ENCODE data around the gene RUNX1. TPM values are rescaled to one million over a fixed set of nuclear protein-coding genes. Genes with fewer than 3 reads are reported as not detected.

Gene RUNX1
- total and polyA plus RNA-seq, 2 donors (not counting 1 experiment from before 2014, with no cell fraction given) = 26.3 to 73.0 TPM

DNA sequence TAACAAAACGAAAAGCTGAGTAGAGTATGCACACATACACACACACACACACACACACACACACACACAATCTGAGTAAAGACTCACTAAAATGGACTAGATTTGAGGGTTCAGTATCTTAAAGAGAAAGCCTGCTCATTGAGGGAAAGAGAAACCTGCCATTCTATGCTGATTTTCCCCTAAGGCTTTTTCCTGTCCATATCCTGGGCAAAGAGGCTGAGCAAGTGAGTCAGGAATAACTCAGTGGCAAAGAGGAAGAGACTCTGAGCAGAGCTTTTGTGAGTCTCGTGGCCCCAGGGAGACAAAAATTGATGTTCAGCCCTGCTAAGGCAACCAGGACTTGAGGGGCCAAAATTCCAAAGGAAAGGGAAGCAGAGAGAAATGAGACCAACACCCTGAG lies 37.3 kb upstream of the RUNX1 start:
- DNase-seq (no peak), ATAC-seq (ENCODE audit: low read depth) (no peak)
- H3K27me3 ChIP-seq (replicated peaks in 1 of 4; ENCODE audit: control extremely low read depth in 1 of 4, control insufficient read depth in 3 of 4, insufficient read depth in 4 of 4, low read length in 3 of 4) = no peaks in the 10 kb centered on the region
- no peak overlapping the region for H3K4me3 ChIP-seq (ENCODE audit: control extremely low read depth in 1 of 5, extremely low read depth in 1 of 5, insufficient read depth in 1 of 5, low read depth in 2 of 5, low read length in 4 of 5)
- H3K36me3 ChIP-seq (replicated peaks in 1 of 2; ENCODE audit: control extremely low read depth in 1 of 2, control insufficient read depth in 1 of 2, extremely low read depth in 1 of 2, insufficient read depth in 2 of 2, low read length in 1 of 2) = no peaks in the 10 kb centered on the region
- no peaks in the 10 kb centered on the region for H3K79me2 ChIP-seq (ENCODE audit: control insufficient read depth, insufficient read depth, low read length)
- no peak overlapping the region for H2AFZ ChIP-seq (ENCODE audit: insufficient read depth, low read depth, low read length, poor library complexity, severe bottlenecking)
- peaks cover 0 to 3% (median 0%) of the 10 kb centered on the region in 3 donors for H3K9me3 ChIP-seq (ENCODE audit: control extremely low read depth in 1 of 3, control insufficient read depth in 2 of 3, insufficient read depth in 1 of 3, low read length in 2 of 3)
- H3K27ac ChIP-seq (ENCODE audit: low read length in 2 of 2) = no peak overlapping the region
- no peaks in the 10 kb centered on the region for H3K9me3 Mint-ChIP-seq (ENCODE audit: insufficient read depth)
- no peak overlapping the region for H3K4me2 ChIP-seq (replicated peaks; ENCODE audit: low read depth, low read length, poor library complexity, severe bottlenecking)
- ChIA-PET POLR2A (no interaction called here), CTCF (no interaction called here)
- H3K27ac Mint-ChIP-seq = no peak overlapping the region
- H3K4me1 Mint-ChIP-seq = no peaks in the 10 kb centered on the region
- no peak for TF ChIP-seq EZH2 (IDR thresholded peaks at IDR 0.05; ENCODE audit: borderline replicate concordance, insufficient read depth, low read depth, low read length, poor library complexity, severe bottlenecking)
- TF ChIP-seq, protein P1, sequence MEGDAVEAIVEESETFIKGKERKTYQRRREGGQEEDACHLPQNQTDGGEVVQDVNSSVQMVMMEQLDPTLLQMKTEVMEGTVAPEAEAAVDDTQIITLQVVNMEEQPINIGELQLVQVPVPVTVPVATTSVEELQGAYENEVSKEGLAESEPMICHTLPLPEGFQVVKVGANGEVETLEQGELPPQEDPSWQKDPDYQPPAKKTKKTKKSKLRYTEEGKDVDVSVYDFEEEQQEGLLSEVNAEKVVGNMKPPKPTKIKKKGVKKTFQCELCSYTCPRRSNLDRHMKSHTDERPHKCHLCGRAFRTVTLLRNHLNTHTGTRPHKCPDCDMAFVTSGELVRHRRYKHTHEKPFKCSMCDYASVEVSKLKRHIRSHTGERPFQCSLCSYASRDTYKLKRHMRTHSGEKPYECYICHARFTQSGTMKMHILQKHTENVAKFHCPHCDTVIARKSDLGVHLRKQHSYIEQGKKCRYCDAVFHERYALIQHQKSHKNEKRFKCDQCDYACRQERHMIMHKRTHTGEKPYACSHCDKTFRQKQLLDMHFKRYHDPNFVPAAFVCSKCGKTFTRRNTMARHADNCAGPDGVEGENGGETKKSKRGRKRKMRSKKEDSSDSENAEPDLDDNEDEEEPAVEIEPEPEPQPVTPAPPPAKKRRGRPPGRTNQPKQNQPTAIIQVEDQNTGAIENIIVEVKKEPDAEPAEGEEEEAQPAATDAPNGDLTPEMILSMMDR (IDR thresholded peaks at IDR 0.05) = no peak
- WGBS (ENCODE audit: insufficient coverage) = 100% methylated on average over 1 of the region's 2 CpGs
- no peaks in the 10 kb centered on the region for H3K4me1 ChIP-seq (ENCODE audit: control insufficient read depth in 2 of 2, insufficient read depth in 2 of 2, low read length in 2 of 2)
- H3K27me3 Mint-ChIP-seq = peaks cover 16% of the 10 kb centered on the region
- no peaks in the 10 kb centered on the region for H4K20me1 ChIP-seq (ENCODE audit: control insufficient read depth, insufficient read depth, low read length, poor library complexity, severe bottlenecking)
- intact Hi-C loops (cut with micrococcal nuclease) = no loop called here
- no peak overlapping the region for H3K9ac ChIP-seq (ENCODE audit: low read length)
- H3K4me3 Mint-ChIP-seq = no peak overlapping the region

DNA sequence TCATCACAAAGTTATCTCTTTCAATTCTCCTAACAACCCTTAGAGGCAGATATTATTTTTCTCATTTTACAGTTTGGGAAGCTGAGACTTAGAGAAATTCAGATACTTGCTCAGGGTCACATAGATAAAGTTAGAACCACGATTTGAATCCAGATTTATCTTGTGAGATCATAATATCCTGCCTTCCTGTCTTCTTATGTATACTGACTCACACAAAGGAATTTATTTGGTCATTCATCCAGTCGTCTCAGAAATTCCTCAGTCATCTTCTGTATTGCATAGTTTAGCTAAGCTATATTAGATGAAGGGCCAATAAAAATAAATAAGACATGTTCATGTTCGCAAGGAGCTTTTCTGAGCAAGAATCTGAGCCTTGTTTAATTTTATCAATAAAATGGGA lies 35.8 kb upstream of the RUNX1 start:
- ChIA-PET CTCF (interaction anchor here (0.8 to 1.1 kb wide), 2 partner anchors 15 to 34 kb away, joined by 3 read pairs; no protein-coding TSS in a partner anchor), POLR2A (no interaction called here)
- Histone ChIP-seq H3K4me3 (ENCODE audit: control extremely low read depth in 1 of 5, extremely low read depth in 1 of 5, insufficient read depth in 1 of 5, low read depth in 2 of 5, low read length in 4 of 5) (no peak overlapping the region), H3K9ac (ENCODE audit: low read length) (no peak overlapping the region), H3K9me3 (ENCODE audit: control extremely low read depth in 1 of 3, control insufficient read depth in 2 of 3, insufficient read depth in 1 of 3, low read length in 2 of 3) (peaks cover 0 to 3% (median 0%) of the 10 kb centered on the region in 3 donors), H3K36me3 (replicated peaks in 1 of 2; ENCODE audit: control extremely low read depth in 1 of 2, control insufficient read depth in 1 of 2, extremely low read depth in 1 of 2, insufficient read depth in 2 of 2, low read length in 1 of 2) (no peaks in the 10 kb centered on the region), H2AFZ (ENCODE audit: insufficient read depth, low read depth, low read length, poor library complexity, severe bottlenecking) (no peak overlapping the region), H3K27me3 (replicated peaks in 1 of 4; ENCODE audit: control extremely low read depth in 1 of 4, control insufficient read depth in 3 of 4, insufficient read depth in 4 of 4, low read length in 3 of 4) (peaks cover 0 to 3% (median 0%) of the 10 kb centered on the region in 4 experiments), H3K27ac (ENCODE audit: low read length in 2 of 2) (no peak overlapping the region), H4K20me1 (ENCODE audit: control insufficient read depth, insufficient read depth, low read length, poor library complexity, severe bottlenecking) (no peaks in the 10 kb centered on the region), H3K79me2 (ENCODE audit: control insufficient read depth, insufficient read depth, low read length) (no peaks in the 10 kb centered on the region), H3K4me2 (replicated peaks; ENCODE audit: low read depth, low read length, poor library complexity, severe bottlenecking) (no peak overlapping the region), H3K4me1 (ENCODE audit: control insufficient read depth in 2 of 2, insufficient read depth in 2 of 2, low read length in 2 of 2) (no peaks in the 10 kb centered on the region)
- Mint-ChIP-seq H3K4me3 (no peak overlapping the region), H3K4me1 (no peaks in the 10 kb centered on the region), H3K27me3 (peaks cover 11% of the 10 kb centered on the region), H3K9me3 (ENCODE audit: insufficient read depth) (no peaks in the 10 kb centered on the region), H3K27ac (no peak overlapping the region)
- TF ChIP-seq, protein P1 (IDR thresholded peaks at IDR 0.05) = no peak
- TF ChIP-seq EZH2 (IDR thresholded peaks at IDR 0.05; ENCODE audit: borderline replicate concordance, insufficient read depth, low read depth, low read length, poor library complexity, severe bottlenecking) = no peak
- intact Hi-C loops (cut with micrococcal nuclease) = no loop called here
- ATAC-seq (ENCODE audit: low read depth) (no peak), DNase-seq (no peak)
- no CpG with 5 or more reads among the region's 3 CpGs for WGBS (ENCODE audit: insufficient coverage)

Measured in B cell (primary cell).